HCT116 (cell line): ENCODE measurements around the gene MRTFB. TPM values are rescaled to one million over a fixed set of nuclear protein-coding genes. Genes with fewer than 3 reads are reported as not detected.

ENCODE experiments used
- ATAC-seq: fragments of 200-7000 bp; cut with Tn5 transposase; 2 replicates; pipeline ENCODE4 v1.9.1; 2020; ENCODE audit warnings: mild to moderate bottlenecking, moderate library complexity
- BruUV-seq: library from RNA; stranded (reverse); fragments of 400-500 nt; replicated peaks from 2 replicates; lab custom pipeline; 2021; lab: Mats Ljungman, UMichigan
- CTCF ChIA-PET: fragments of 300-600 bp; sonication (Branson Sonifier 250); formaldehyde crosslinking; loops from one replicate; lab custom pipeline; 2021; ENCODE audit warnings: antibody characterized with exemption; lab: Charles Lee
- POLR2A ChIA-PET: fragments of 300-600, 350-600 bp; sonication (Branson Sonifier 250); formaldehyde crosslinking; loops from one replicate; lab custom pipeline; 2021; ENCODE audit warnings: antibody characterized with exemption; lab: Charles Lee
- RAD21 ChIA-PET, 2 experiments: fragments of 300-600 bp; sonication (Branson Sonifier 250); formaldehyde crosslinking; loops; one replicate each; lab custom pipeline; 2023; ENCODE audit warnings: low total read pairs in 2 of 2; ENCODE audit not compliant: uncharacterized antibody in 2 of 2, unreplicated experiment in 2 of 2, low non-redundant PET in 1 of 2; lab: Charles Lee
- DNase-seq: peaks from one replicate; pipeline ENCODE4 v3.0.0-alpha.2; 2010; ENCODE audit warnings: low read depth, low spot score
- H2AFZ ChIP-seq: fragments of 200-600 bp; shearing (Covaris generic), sonication (generic); 2 replicates; pipeline ENCODE4 v1.6.1; 2017; ENCODE audit warnings: low read depth, mixed run types, mixed read lengths, antibody characterized with exemption, low read length; ENCODE audit not compliant: poor library complexity, severe bottlenecking
- H3K27ac ChIP-seq: 2 replicates; pipeline ENCODE4 v1.5.1; 2012; ENCODE audit warnings: low read depth, low read length
- H3K27me3 ChIP-seq: fragments of 200-600 bp; sonication (generic); 2 replicates; pipeline ENCODE4 v1.6.1; 2016; ENCODE audit warnings: mixed run types, low read length, mixed read lengths; ENCODE audit not compliant: insufficient read depth
- H3K36me3 ChIP-seq, 2 experiments: fragments of 200-500 bp in 1 of 2; fragments of 200-600 bp in 1 of 2; sonication (Bioruptor generic) in 1 of 2; sonication (generic) in 1 of 2; 2 replicates each; pipeline versions ENCODE4 v1.5.1 to v1.6.1; 2014 to 2016; ENCODE audit warnings: low read length in 2 of 2, inconsistent platforms in 1 of 2, mixed read lengths in 1 of 2, mixed run types in 1 of 2; ENCODE audit not compliant: insufficient read depth in 2 of 2, control insufficient read depth in 1 of 2
- H3K4me1 ChIP-seq, 2 experiments: fragments of 200-600 bp in 1 of 2; sonication (generic) in 1 of 2; 2 replicates each; pipeline versions ENCODE4 v1.5.1 to v1.6.1; 2012 to 2017; ENCODE audit warnings: low read length in 2 of 2, inconsistent platforms in 1 of 2, mild to moderate bottlenecking in 1 of 2, mixed read lengths in 1 of 2, mixed run types in 1 of 2, moderate library complexity in 1 of 2; ENCODE audit not compliant: insufficient read depth in 2 of 2, control insufficient read depth in 1 of 2
- H3K4me2 ChIP-seq: fragments of 200-600 bp; sonication (generic); 2 replicates; pipeline ENCODE4 v1.6.1; 2017; ENCODE audit warnings: mixed run types, low read length, mixed read lengths
- H3K4me3 ChIP-seq, 2 experiments: fragments of 200-600 bp in 1 of 2; sonication (generic) in 1 of 2; replicated peaks in 1 of 2; 2 replicates each; pipeline ENCODE4 v1.5.1; 2011 to 2016; ENCODE audit warnings: low read length in 2 of 2, control low read depth in 1 of 2, low read depth in 1 of 2, mild to moderate bottlenecking in 1 of 2, mixed read lengths in 1 of 2, mixed run types in 1 of 2
- H3K79me2 ChIP-seq: fragments of 200-600 bp; sonication (generic); 2 replicates; pipeline ENCODE4 v1.6.1; 2017; ENCODE audit warnings: mild to moderate bottlenecking, mixed run types, low read length, moderate library complexity, mixed read lengths; ENCODE audit not compliant: insufficient read depth
- H3K9ac ChIP-seq: fragments of 200-600 bp; sonication (generic); 2 replicates; pipeline ENCODE4 v1.6.1; 2016; ENCODE audit warnings: low read length, mixed read lengths
- H3K9me2 ChIP-seq: fragments of 200-600 bp; sonication (generic), shearing (Covaris generic); 2 replicates; pipeline ENCODE4 v1.6.1; 2017; ENCODE audit warnings: mixed run types, mild to moderate bottlenecking, moderate library complexity; ENCODE audit not compliant: insufficient read depth
- H3K9me3 ChIP-seq, 2 experiments: fragments of 200-500 bp in 1 of 2; fragments of 200-600 bp in 1 of 2; sonication (Bioruptor generic) in 1 of 2; sonication (generic) in 1 of 2; 2 replicates each; pipeline ENCODE4 v1.6.1; 2014 to 2017; ENCODE audit warnings: low read length in 2 of 2, mixed read lengths in 2 of 2, inconsistent platforms in 1 of 2, low read depth in 1 of 2, mild to moderate bottlenecking in 1 of 2, mixed run types in 1 of 2, moderate library complexity in 1 of 2; ENCODE audit not compliant: control insufficient read depth in 1 of 2, insufficient read depth in 1 of 2
- H4K20me1 ChIP-seq: fragments of 200-600 bp; sonication (generic), shearing (Covaris generic); 2 replicates; pipeline ENCODE4 v1.6.1; 2017; ENCODE audit warnings: mixed run types, mild to moderate bottlenecking, moderate library complexity; ENCODE audit not compliant: insufficient read depth
- EGR1 ChIP-seq: IDR thresholded peaks from 2 replicates; pipeline ENCODE4 v1.6.1; 2012; ENCODE audit warnings: low read depth
- ELF1 ChIP-seq: IDR thresholded peaks from 2 replicates; pipeline ENCODE4 v1.6.1; 2012; ENCODE audit warnings: low read depth, borderline replicate concordance
- EZH2 ChIP-seq: fragments of 200-600 bp; sonication (generic); IDR thresholded peaks from 2 replicates; pipeline ENCODE4 v1.6.1; 2017; ENCODE audit warnings: antibody characterized with exemption, mixed run types
- FOSL1 ChIP-seq: IDR thresholded peaks from 2 replicates; pipeline ENCODE4 v1.6.1; 2012; ENCODE audit warnings: low read depth
- POLR2A ChIP-seq: IDR thresholded peaks from 2 replicates; pipeline ENCODE4 v1.7.0; 2011; ENCODE audit warnings: borderline replicate concordance; ENCODE audit not compliant: insufficient read depth, insufficient read length; ENCODE audit errors: extremely low read depth
- ZFX ChIP-seq: fragments of 450-650 bp; IDR thresholded peaks from 2 replicates; pipeline ENCODE4 v1.6.1; 2017
- ZNF274 ChIP-seq: fragments of 200-500 bp; sonication (Bioruptor generic); IDR thresholded peaks from 2 replicates; pipeline ENCODE4 v1.6.1; 2014; ENCODE audit warnings: mild to moderate bottlenecking, low read depth, low read length, inconsistent platforms
- intact Hi-C: fragments of 100-400 bp; cut with micrococcal nuclease; formaldehyde crosslinking; loops from 2 replicates; pipeline ENCODE4 v1.10.0; 2022
- total RNA-seq: library from RNA; stranded (reverse); gene quantifications from one replicate; pipeline ENCODE4 v1.2.1, GENCODE V29; 2021; ENCODE audit not compliant: unreplicated experiment
- TF ChIP-seq, protein P1 (sequence below): IDR thresholded peaks from 2 replicates; pipeline ENCODE4 v1.6.1; 2012
- TF ChIP-seq, protein P2 (sequence below): IDR thresholded peaks from 2 replicates; pipeline ENCODE4 v1.6.1; 2011; ENCODE audit warnings: mild to moderate bottlenecking, low read length, moderate library complexity; ENCODE audit not compliant: insufficient replicate concordance; ENCODE audit errors: extremely low read depth
- TF ChIP-seq, protein P3 (sequence below): IDR thresholded peaks from 2 replicates; pipeline ENCODE4 v1.6.1; 2012

MRTFB gene
- total RNA-seq, 1 experiment from 2014 or later: 39.0 TPM

DNA sequence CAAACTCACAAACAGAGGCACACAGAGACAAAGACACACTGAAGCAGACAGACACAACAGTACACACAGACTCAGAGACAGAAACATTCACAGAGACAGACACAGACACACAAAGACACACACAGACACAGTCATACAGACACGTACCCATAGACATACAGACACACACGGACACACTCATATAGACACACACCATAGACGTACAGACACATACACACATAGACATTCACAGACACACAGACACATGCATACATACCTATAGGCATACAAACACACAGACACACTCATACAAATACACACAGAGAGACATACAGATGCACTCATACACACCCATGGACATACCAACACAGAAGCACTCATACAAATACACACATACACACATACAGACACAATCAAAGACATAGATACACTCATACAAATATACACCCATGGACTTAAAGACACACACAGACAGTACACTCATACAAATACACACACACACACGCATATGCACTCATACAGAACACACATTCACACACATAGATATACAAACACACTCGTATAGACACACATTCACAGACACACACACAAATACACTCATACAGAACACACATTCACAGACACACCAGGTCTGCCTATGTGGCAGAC, 19.9 kb upstream of the MRTFB start (continued):
- TF ChIP-seq FOSL1: no peak
- TF ChIP-seq EZH2: no peak
- no peak for TF ChIP-seq ZNF274
- TF ChIP-seq, protein P1, sequence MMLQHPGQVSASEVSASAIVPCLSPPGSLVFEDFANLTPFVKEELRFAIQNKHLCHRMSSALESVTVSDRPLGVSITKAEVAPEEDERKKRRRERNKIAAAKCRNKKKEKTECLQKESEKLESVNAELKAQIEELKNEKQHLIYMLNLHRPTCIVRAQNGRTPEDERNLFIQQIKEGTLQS: no peak

DNA sequence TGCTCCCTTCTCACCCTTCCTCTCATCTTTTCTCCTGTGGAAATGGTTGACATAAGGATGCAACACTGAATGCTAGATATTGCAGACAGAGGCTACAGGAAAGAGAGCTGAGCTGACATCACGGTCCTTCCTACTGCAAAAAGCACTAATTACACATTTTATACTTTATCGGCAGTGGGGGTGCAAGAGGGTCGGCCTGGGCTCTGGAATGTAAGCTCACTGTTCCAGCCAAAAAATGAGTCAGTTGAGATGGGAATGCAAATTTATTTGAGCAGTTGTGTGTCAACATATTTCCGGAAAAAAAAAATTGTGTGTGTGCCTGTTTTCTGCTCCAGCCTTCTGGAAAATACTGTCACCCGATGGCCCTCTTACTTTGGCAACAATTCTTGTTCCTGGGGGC, 14.1 kb upstream of the MRTFB start:
- Histone ChIP-seq H3K9me2 (no peaks in the 10 kb centered on the region), H3K9ac (no peak overlapping the region), H4K20me1 (no peaks in the 10 kb centered on the region), H3K4me3 (no peak overlapping the region), H3K4me2 (no peak overlapping the region), H2AFZ (no peak overlapping the region), H3K9me3 (no peaks in the 10 kb centered on the region), H3K27me3 (no peaks in the 10 kb centered on the region), H3K36me3 (no peaks in the 10 kb centered on the region), H3K79me2 (no peaks in the 10 kb centered on the region), H3K4me1 (no peaks in the 10 kb centered on the region), H3K27ac (no peak overlapping the region)
- ChIA-PET RAD21 (no interaction called here), POLR2A (no interaction called here), CTCF (no interaction called here)
- no peak for TF ChIP-seq POLR2A
- no peak for TF ChIP-seq EGR1
- no peak for TF ChIP-seq ELF1
- no peak for TF ChIP-seq ZFX
- TF ChIP-seq, protein P2, sequence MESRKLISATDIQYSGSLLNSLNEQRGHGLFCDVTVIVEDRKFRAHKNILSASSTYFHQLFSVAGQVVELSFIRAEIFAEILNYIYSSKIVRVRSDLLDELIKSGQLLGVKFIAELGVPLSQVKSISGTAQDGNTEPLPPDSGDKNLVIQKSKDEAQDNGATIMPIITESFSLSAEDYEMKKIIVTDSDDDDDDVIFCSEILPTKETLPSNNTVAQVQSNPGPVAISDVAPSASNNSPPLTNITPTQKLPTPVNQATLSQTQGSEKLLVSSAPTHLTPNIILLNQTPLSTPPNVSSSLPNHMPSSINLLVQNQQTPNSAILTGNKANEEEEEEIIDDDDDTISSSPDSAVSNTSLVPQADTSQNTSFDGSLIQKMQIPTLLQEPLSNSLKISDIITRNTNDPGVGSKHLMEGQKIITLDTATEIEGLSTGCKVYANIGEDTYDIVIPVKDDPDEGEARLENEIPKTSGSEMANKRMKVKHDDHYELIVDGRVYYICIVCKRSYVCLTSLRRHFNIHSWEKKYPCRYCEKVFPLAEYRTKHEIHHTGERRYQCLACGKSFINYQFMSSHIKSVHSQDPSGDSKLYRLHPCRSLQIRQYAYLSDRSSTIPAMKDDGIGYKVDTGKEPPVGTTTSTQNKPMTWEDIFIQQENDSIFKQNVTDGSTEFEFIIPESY: no peak
- TF ChIP-seq, protein P3, sequence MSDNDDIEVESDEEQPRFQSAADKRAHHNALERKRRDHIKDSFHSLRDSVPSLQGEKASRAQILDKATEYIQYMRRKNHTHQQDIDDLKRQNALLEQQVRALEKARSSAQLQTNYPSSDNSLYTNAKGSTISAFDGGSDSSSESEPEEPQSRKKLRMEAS: no peak
- no peak for TF ChIP-seq EZH2
- DNase-seq: no peak
- BruUV-seq: no TSS peak
- intact Hi-C loops: no loop called here
- no peak for ATAC-seq
